D341Med (cell line): ENCODE data around the gene FBXO24.

Experiments used
- DNase-seq: peaks from one replicate; pipeline ENCODE4 v3.0.0; 2012; ENCODE audit warnings: low spot score

Gene FBXO24

GRCh38 chr7:100591596-100591995, 5.5 kb downstream of the FBXO24 start:
- no peak for DNase-seq

DNA sequence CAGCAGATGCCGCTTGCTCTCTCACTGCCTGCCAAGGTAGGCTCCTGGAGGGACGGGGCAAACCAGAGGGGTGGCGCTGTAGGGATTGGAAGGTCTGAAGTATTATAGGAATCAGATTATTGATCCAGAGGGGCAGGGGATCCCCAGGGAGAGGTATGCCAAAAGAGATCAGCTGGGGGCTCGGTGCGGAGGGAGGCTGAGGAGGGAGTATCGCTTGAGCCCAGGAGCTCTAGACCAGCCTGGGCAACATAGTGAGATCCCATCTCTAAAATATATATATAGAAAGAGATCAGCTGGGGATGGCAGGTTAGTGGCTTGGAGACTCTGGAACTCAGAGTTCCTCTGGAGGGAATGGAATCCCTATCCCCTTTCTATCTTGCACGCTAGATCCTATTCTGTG, 9.1 kb downstream of the FBXO24 start:
- DNase-seq, result no peak

DNA sequence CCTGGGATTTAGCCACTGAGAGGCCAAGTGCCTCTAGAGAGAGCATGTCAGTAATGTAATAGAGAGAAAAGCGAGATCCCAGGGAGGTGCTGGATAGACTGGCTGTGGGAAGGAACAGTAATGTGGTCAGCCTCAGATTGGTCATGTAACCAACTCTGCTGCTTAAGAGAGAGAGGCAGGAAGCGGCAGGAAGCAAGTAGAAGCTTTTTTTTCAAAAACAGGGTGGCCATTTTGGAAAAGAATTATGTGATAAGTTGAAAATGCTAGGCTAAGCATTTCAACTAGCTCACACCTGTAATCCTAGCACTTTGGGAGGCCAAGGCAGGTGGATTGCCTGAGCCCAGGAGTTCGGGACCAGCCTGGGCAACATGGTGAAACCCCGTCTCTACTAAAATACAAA, 12.3 kb downstream of the FBXO24 start:
- DNase-seq, result no peak

- DNase-seq, result peak; percentile 53
These were observed 14.0 kb downstream of the FBXO24 start for GRCh38 chr7:100599911-100600729.

DNA sequence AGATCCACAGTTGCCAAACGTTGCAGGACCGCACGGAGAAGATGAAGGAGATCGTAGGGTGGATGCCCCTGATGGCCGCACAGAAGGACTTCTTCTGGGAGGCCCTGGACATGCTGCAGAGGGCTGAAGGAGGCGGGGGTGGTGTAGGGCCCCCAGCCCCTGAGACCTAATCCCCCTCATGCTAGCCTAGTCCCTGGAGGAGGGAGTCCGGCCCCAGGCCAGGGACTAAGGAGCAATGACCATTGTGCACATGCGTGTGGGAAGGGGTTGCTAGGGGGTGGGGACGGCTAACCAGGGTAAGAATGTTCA, 14.6 kb downstream of the FBXO24 start:
- no peak for DNase-seq

- no peak for DNase-seq
These were observed 17.0 kb downstream of the FBXO24 start for GRCh38 chr7:100602889-100603725.

DNA sequence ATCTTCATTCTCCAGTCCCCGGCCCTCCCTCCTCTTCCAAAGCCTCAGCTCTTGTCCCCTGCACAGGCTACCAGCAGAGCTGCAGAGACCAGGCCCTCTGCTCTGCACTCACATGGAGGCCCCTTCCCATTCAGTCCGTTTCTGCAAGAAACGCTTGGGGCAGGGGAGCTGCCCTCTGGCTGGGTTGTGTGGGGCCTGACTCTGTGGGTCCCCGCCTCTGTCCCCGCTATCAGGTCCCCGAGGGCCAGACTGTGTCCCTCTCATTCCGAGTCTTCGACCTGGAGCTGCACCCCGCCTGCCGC, 17.5 kb downstream of the FBXO24 start:
- DNase-seq, result no peak

DNA sequence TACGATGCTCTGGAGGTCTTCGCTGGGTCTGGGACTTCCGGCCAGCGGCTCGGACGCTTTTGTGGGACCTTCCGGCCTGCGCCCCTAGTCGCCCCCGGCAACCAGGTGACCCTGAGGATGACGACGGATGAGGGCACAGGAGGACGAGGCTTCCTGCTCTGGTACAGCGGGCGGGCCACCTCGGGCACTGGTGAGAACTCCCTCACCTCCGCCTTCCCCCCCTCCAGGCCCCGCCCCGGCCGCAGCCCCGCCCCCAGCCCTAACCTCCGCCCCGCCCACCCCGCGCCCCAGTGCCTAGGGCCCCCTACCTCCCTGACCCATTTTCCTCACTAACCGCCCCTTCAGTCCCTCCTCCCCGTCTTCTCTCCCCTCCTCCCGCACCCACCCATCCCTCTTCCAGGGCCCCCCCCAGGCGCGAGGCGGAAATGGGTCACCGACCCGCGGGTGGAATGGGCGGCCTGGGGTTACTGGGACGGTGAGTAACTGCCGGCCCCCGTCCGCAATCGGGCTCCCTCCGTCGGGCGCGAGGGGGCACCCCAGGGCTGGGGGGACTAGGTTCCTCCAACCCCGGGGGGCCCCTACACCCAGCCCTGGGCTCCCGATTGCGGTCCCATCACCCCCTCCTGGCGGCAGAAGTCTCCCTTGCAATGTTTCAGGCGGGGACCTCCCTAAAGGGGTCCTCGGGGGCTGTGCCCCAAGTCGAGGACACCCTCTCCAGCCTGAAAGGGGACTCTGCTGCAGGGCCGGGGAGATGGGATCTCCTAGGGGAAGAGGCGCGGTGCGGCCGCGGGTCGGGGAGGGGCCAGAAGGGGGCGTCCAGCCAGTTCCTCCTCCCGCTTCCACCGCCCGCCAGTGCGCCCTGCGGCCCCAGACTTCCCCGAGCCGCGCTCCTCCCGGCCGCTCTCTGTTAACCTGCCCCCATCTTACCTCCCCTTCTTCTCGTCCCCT, 18.2 kb downstream of the FBXO24 start:
- peak; percentile 82 for DNase-seq

- DNase-seq, result peak; percentile 55
These were observed 19.1 kb downstream of the FBXO24 start for GRCh38 chr7:100604976-100605911.

DNA sequence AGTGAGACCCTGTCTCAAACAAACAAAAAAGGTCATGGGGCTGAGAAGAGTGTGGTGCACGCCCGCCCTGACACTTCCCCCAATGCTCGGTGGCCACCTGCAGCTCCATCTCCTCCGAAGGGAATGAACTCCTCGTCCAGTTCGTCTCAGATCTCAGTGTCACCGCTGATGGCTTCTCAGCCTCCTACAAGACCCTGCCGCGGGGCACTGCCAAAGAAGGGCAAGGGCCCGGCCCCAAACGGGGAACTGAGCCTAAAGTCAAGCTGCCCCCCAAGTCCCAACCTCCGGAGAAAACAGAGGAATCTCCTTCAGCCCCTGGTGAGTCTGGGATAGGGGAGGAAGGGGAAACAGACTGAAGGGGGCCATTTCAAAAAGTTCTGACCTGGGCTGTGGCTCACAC, 20.2 kb downstream of the FBXO24 start:
- no peak for DNase-seq

- DNase-seq, result no peak
These were observed 21.0 kb downstream of the FBXO24 start for GRCh38 chr7:100607111-100607510.

DNA sequence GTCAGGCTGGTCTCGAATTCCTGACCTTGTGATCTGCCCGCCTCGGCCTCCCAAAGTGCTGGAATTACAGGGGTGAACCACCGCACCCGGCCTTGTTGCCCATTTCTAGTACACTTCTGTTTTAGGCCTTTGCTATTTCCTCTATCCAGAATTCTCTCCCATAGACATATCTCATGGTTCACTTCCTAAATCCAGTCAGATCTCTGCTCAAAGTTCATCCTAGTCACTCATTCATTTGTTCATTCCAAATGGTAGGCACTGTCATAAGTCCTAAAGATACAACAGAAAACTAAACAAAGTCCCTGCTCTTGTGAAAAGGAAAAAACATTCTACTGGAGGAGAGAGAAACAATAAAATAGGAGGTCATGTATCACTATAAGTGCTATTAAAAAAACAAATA, 23.8 kb downstream of the FBXO24 start:
- no peak for DNase-seq

- DNase-seq, result peak; percentile 98
These were observed 26.0 kb downstream of the FBXO24 start, which contains the start of gene MOSPD3 for GRCh38 chr7:100611983-100612729. Gene MOSPD3 (plus strand): TSS chr7:100612540. CDS start chr7:100612792, 252 bp downstream.

GRCh38 chr7:100612730-100613390, 26.7 kb downstream of the FBXO24 start:
- no peak for DNase-seq

GRCh38 chr7:100613412-100614175, 27.5 kb downstream of the FBXO24 start:
- no peak for DNase-seq

DNA sequence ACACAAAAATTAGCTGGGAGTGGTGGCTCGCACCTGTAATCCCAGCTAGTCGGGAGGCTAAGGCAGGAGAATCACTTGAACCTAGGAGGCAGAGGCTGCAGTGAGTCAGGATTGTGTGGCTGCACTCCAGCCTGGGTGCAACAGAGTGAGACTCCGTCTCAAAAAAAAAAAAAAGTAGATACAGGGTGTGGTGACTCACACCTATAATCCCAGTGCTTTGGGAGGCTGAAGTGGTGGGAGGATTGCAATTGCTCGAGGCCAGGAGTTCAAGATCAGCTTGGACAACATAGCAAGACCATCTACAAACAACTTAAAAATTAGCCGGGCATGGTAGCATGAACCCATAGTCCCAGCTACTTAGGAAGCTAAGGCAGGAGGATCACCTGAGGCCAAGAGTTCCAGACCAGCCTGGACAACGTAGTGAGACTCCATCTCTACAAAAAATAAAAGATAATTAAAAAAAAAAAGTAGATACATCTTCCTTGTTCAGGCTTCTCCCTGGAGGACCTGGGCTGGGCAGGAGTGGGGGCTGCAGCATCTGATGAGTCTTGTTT, 28.3 kb downstream of the FBXO24 start:
- DNase-seq, result no peak

- no peak for DNase-seq
These were observed 34.1 kb downstream of the FBXO24 start for GRCh38 chr7:100620239-100620638.

GRCh38 chr7:100620804-100621203, 34.7 kb downstream of the FBXO24 start:
- DNase-seq, result no peak

DNA sequence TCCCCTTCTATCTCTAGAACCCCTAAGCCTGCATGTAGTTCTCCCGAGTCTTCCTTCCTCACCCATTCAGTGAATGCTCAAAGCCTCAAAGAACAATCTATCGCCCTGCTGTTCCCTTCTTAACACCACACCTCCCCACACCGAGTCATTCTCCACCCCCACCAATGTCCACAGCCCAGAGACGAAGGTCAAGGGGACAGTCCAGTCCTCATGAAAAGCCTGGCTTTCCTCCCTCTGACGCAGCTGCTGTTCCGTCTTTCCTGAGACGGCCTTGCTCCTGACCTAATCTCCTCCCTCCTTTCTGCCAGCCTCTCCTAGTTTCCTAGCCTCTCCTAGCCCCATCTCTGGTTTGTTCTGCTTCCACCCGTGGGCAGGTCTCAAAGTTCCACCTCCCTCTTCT, 35.4 kb downstream of the FBXO24 start:
- no peak for DNase-seq
